Stimulated activated CD8-positive, alpha-beta memory T cell treated with anti-CD3 and anti-CD28 coated beads, Interleukin-12 subunit alpha, Interleukin-12 subunit beta, amount 100 ng/mL, for 1 hour (primary cell): Measurements from ENCODE around the gene NAV2.

ENCODE experiments used
- DNase-seq: peaks from one replicate; pipeline ENCODE4 v3.0.0-alpha.2; 2020; ENCODE audit warnings: low read depth

Gene NAV2

GRCh38 chr11:19929147-19929546 is 216.5 kb downstream of the NAV2 start:
- DNase-seq: no peak

- no peak for DNase-seq
These were observed 217.0 kb downstream of the NAV2 start for GRCh38 chr11:19929655-19930054.

GRCh38 chr11:19931141-19931770 is 218.6 kb downstream of the NAV2 start:
- no peak for DNase-seq

- no peak for DNase-seq
These were observed 219.2 kb downstream of the NAV2 start for GRCh38 chr11:19931771-19932369.

GRCh38 chr11:19933132-19933735 is 220.6 kb downstream of the NAV2 start:
- no peak for DNase-seq

- no peak for DNase-seq
These were observed 221.3 kb downstream of the NAV2 start for GRCh38 chr11:19933801-19934488.

GRCh38 chr11:19934828-19935259 is 222.2 kb downstream of the NAV2 start:
- DNase-seq: no peak

- no peak for DNase-seq
These were observed 222.9 kb downstream of the NAV2 start for GRCh38 chr11:19935507-19935906.

GRCh38 chr11:19936461-19936860 is 223.8 kb downstream of the NAV2 start:
- no peak for DNase-seq

GRCh38 chr11:19938169-19938856 is 225.7 kb downstream of the NAV2 start:
- no peak for DNase-seq

- no peak for DNase-seq
These were observed 226.2 kb downstream of the NAV2 start for GRCh38 chr11:19938866-19939265.

GRCh38 chr11:19939415-19939929 is 226.8 kb downstream of the NAV2 start:
- no peak for DNase-seq

- no peak for DNase-seq
These were observed 228.2 kb downstream of the NAV2 start for GRCh38 chr11:19940831-19941230.

GRCh38 chr11:19946681-19947080 is 234.0 kb downstream of the NAV2 start:
- DNase-seq: no peak

- DNase-seq: no peak
These were observed 235.0 kb downstream of the NAV2 start for GRCh38 chr11:19947537-19948114.

GRCh38 chr11:19949606-19950005 is 237.0 kb downstream of the NAV2 start:
- DNase-seq: no peak

GRCh38 chr11:19951558-19952115 is 239.0 kb downstream of the NAV2 start:
- DNase-seq: no peak

GRCh38 chr11:19952116-19952605 is 239.5 kb downstream of the NAV2 start:
- DNase-seq: no peak

- DNase-seq: no peak
These were observed 240.3 kb downstream of the NAV2 start for GRCh38 chr11:19952911-19953310.

GRCh38 chr11:19953336-19953735 is 240.7 kb downstream of the NAV2 start:
- DNase-seq: no peak

- DNase-seq: no peak
These were observed 241.3 kb downstream of the NAV2 start for GRCh38 chr11:19953909-19954308.
